T-helper 17 cell (primary cell): ENCODE measurements around the gene DNAJC15. TPM values are rescaled to one million over a fixed set of nuclear protein-coding genes. Genes with fewer than 3 reads are reported as not detected.

ENCODE experiments used
- ATAC-seq: fragments of 150-1000 bp; cut with Tn5 transposase; 2 replicates; pipeline ENCODE4 v1.10.0; 2021; ENCODE audit warnings: mild to moderate bottlenecking, moderate library complexity
- DNase-seq, 3 donors: peaks; one replicate each; pipeline versions ENCODE4 v3.0.0 to v3.0.0-alpha.2; 2020 to 2021
- H3K9me3 ChIP-seq: one replicate; pipeline ENCODE4 v1.7.0; 2013; ENCODE audit warnings: low read length, mild to moderate bottlenecking; ENCODE audit not compliant: control insufficient read depth, poor library complexity, severe bottlenecking
- H3K27ac Mint-ChIP-seq: one replicate; pipeline ENCODE4 v1.8.0; 2022; ENCODE audit warnings: mild to moderate bottlenecking, moderate library complexity, mixed read lengths
- H3K27me3 Mint-ChIP-seq: one replicate; pipeline ENCODE4 v1.8.0; 2022; ENCODE audit warnings: mixed read lengths
- H3K36me3 Mint-ChIP-seq: one replicate; pipeline ENCODE4 v1.8.0; 2022; ENCODE audit warnings: low read depth, mixed read lengths
- H3K4me1 Mint-ChIP-seq: one replicate; pipeline ENCODE4 v1.8.0; 2022; ENCODE audit warnings: mild to moderate bottlenecking, mixed read lengths
- H3K4me3 Mint-ChIP-seq: one replicate; pipeline ENCODE4 v1.8.0; 2022; ENCODE audit warnings: mild to moderate bottlenecking, moderate library complexity, mixed read lengths
- total RNA-seq, 4 donors: library from RNA in 2 of 4; stranded (reverse) in 2 of 4; gene quantifications; one replicate each; pipeline ENCODE4 v1.2.3 and lab custom pipeline; 2022 to 2026

Gene DNAJC15
- total RNA-seq, 2 donors from 2014 or later = 6.4 to 8.1 TPM

DNA sequence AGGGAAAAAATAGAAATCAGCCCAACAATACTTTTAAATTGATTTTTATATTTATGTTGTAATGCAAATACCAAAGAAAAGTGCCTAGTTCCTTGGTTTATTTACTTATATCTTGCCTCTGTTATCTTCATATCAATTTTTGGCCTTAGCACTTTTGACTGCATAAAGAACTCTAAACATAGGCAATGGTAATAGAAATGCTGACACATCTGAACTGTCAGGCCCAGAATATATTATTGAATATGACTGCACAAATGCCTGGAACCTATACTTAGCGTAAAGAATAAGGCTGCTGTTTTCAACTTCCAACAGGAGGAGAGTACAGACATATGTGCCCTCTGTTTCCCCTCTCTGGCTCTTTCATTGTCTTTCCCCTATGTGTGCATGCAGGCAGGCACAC is 91.1 kb downstream of the DNAJC15 start:
- Mint-ChIP-seq H3K4me3 (no peak overlapping the region), H3K27ac (no peak overlapping the region), H3K4me1 (peaks cover 2% of the 10 kb centered on the region), H3K36me3 (no peaks in the 10 kb centered on the region), H3K27me3 (peaks cover 12% of the 10 kb centered on the region)
- ATAC-seq = no peak
- H3K9me3 ChIP-seq = no peaks in the 10 kb centered on the region
- no peak for DNase-seq

DNA sequence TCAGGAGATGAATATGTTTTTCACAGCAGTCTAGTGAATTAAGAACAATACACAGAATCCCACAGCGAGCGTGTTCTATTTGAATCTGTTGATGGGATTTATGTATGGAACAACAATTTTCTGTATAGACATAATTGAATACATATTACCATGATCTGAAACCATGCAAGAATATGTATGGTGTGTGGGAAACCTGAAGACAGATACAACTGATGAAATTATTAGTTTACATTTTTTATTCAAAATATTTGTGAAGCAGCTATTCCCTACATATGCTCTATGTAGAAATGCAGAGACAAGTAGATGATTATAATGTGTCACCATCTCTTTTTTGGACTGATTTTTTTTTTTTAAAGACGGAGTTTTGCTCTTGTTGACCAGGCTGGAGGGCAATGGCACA is 91.8 kb downstream of the DNAJC15 start:
- no peak overlapping the region for H3K4me3 Mint-ChIP-seq
- no peaks in the 10 kb centered on the region for H3K9me3 ChIP-seq
- H3K27ac Mint-ChIP-seq = no peak overlapping the region
- H3K36me3 Mint-ChIP-seq = no peaks in the 10 kb centered on the region
- ATAC-seq (no peak), DNase-seq (no peak)
- H3K4me1 Mint-ChIP-seq = peaks cover 2% of the 10 kb centered on the region
- peaks cover 17% of the 10 kb centered on the region for H3K27me3 Mint-ChIP-seq

DNA sequence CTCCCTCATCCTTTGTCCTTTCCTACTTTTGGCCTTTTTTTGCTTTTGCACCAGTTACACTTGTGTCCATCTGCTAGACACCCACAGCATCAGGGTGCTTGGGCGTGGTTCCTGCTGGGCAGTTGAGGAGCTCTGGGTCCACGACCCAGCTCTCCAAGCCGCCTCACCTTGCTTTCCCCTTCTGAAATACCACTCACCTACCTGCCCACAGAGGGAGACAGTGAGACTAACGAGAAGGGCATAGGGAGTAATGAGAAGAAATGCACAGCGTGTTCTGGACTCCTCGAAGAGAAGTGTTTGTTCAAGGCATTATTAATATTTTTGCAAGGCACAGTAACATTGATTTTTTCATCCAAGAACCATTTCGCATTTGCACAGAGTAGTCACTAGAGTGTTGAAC is 92.9 kb downstream of the DNAJC15 start:
- Mint-ChIP-seq H3K4me1 (peaks cover 2% of the 10 kb centered on the region), H3K36me3 (no peaks in the 10 kb centered on the region), H3K27me3 (peaks cover 20% of the 10 kb centered on the region), H3K4me3 (no peak overlapping the region), H3K27ac (no peak overlapping the region)
- DNase-seq = no peak
- no peaks in the 10 kb centered on the region for H3K9me3 ChIP-seq
- no peak for ATAC-seq

- H3K27ac Mint-ChIP-seq = no peak overlapping the region
Measured at GRCh38 chr13:43118521-43118920, 95.1 kb downstream of the DNAJC15 start.

GRCh38 chr13:43119206-43119605 is 95.8 kb downstream of the DNAJC15 start:
- H3K4me1 Mint-ChIP-seq = peaks cover 2% of the 10 kb centered on the region
- H3K27ac Mint-ChIP-seq = no peak overlapping the region
- ATAC-seq (no peak), DNase-seq (no peak)
- H3K27me3 Mint-ChIP-seq = peaks cover 39% of the 10 kb centered on the region
- H3K4me3 Mint-ChIP-seq = no peak overlapping the region
- no peaks in the 10 kb centered on the region for H3K9me3 ChIP-seq
- H3K36me3 Mint-ChIP-seq = no peaks in the 10 kb centered on the region

More at GRCh38 chr13:43118521-43118920, 95.1 kb downstream of the DNAJC15 start:
- Mint-ChIP-seq H3K4me1 (peaks cover 5% of the 10 kb centered on the region), H3K4me3 (no peak overlapping the region), H3K27me3 (peaks cover 32% of the 10 kb centered on the region), H3K36me3 (no peaks in the 10 kb centered on the region)
- DNase-seq = no peak
- no peak for ATAC-seq
- H3K9me3 ChIP-seq = no peaks in the 10 kb centered on the region

DNA sequence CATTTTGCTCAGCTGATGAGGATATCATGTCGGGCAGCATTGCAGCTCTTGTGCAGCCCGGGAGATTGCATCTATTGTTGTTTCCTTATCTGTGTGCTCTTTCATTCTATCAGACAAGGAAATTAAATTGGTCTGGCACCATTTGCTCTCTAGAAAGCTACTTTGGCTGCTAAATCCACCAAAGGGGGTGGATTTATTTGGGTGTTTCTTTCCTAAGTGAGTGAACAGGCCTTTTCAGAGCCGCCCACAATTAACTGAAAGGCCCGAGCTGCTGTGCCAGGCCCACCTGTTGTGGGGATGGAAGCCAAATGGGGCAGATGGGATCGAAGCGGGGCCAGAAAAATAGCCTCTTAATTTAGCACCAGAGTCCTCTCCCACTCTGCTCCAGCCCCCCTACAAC is 99.4 kb downstream of the DNAJC15 start:
- no peaks in the 10 kb centered on the region for H3K9me3 ChIP-seq
- no peak overlapping the region for H3K27ac Mint-ChIP-seq
- ATAC-seq = no peak
- DNase-seq = no peak
- H3K4me3 Mint-ChIP-seq = no peak overlapping the region
- H3K27me3 Mint-ChIP-seq = peaks cover 55% of the 10 kb centered on the region
- H3K36me3 Mint-ChIP-seq = peaks cover 5% of the 10 kb centered on the region
- H3K4me1 Mint-ChIP-seq = peaks cover 7% of the 10 kb centered on the region

DNA sequence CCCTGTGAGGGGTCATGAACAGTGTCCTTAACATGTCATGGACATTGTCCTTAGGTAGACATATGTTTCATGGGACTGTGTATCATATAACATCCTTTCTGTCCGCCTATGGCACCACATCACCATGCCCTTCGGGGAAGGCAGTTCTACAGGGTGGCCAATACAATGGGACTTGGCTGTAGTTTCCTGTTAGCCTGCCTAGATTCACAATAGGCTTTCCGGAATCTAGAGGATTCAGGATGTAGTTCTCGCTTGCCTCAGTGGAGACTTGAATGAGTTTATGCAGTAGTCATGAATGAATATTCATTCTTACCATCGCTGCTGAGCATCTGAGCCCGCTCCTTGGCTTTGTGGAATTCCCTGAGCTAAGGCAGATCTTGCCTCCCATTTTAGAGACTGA is 100.5 kb downstream of the DNAJC15 start:
- no peak overlapping the region for H3K27ac Mint-ChIP-seq
- H3K9me3 ChIP-seq = no peaks in the 10 kb centered on the region
- DNase-seq (no peak), ATAC-seq (no peak)
- peaks cover 5% of the 10 kb centered on the region for H3K36me3 Mint-ChIP-seq
- peaks cover 58% of the 10 kb centered on the region for H3K27me3 Mint-ChIP-seq
- H3K4me3 Mint-ChIP-seq = no peak overlapping the region
- peaks cover 14% of the 10 kb centered on the region for H3K4me1 Mint-ChIP-seq

GRCh38 chr13:43124490-43124889 is 101.1 kb downstream of the DNAJC15 start:
- DNase-seq = no peak
- Mint-ChIP-seq H3K4me3 (no peak overlapping the region), H3K27ac (no peak overlapping the region), H3K27me3 (peaks cover 58% of the 10 kb centered on the region), H3K36me3 (peaks cover 5% of the 10 kb centered on the region), H3K4me1 (peaks cover 14% of the 10 kb centered on the region)
- no peak for ATAC-seq
- no peaks in the 10 kb centered on the region for H3K9me3 ChIP-seq

- H3K4me1 Mint-ChIP-seq = peaks cover 14% of the 10 kb centered on the region
- no peak overlapping the region for H3K4me3 Mint-ChIP-seq
- H3K27me3 Mint-ChIP-seq = peaks cover 52% of the 10 kb centered on the region
- H3K36me3 Mint-ChIP-seq = peaks cover 5% of the 10 kb centered on the region
- H3K27ac Mint-ChIP-seq = no peak overlapping the region
- H3K9me3 ChIP-seq = no peaks in the 10 kb centered on the region
- ATAC-seq = no peak
- no peak for DNase-seq
Measured at GRCh38 chr13:43126420-43126819, 103.0 kb downstream of the DNAJC15 start.

GRCh38 chr13:43127103-43127798 is 103.9 kb downstream of the DNAJC15 start:
- ATAC-seq = no peak
- H3K36me3 Mint-ChIP-seq = peaks cover 5% of the 10 kb centered on the region
- H3K4me1 Mint-ChIP-seq = peaks cover 12% of the 10 kb centered on the region
- no peak for DNase-seq
- H3K9me3 ChIP-seq = no peaks in the 10 kb centered on the region
- no peak overlapping the region for H3K4me3 Mint-ChIP-seq
- H3K27ac Mint-ChIP-seq = peak overlapping the region; percentile 24
- H3K27me3 Mint-ChIP-seq = peaks cover 49% of the 10 kb centered on the region

- Mint-ChIP-seq H3K27ac (no peak overlapping the region), H3K27me3 (peaks cover 51% of the 10 kb centered on the region), H3K4me1 (peaks cover 12% of the 10 kb centered on the region), H3K4me3 (peak overlapping the region; percentile 46), H3K36me3 (peaks cover 5% of the 10 kb centered on the region)
- H3K9me3 ChIP-seq = no peaks in the 10 kb centered on the region
- no peak for DNase-seq
- ATAC-seq = no peak
Measured at GRCh38 chr13:43127827-43128226, 104.4 kb downstream of the DNAJC15 start.

DNA sequence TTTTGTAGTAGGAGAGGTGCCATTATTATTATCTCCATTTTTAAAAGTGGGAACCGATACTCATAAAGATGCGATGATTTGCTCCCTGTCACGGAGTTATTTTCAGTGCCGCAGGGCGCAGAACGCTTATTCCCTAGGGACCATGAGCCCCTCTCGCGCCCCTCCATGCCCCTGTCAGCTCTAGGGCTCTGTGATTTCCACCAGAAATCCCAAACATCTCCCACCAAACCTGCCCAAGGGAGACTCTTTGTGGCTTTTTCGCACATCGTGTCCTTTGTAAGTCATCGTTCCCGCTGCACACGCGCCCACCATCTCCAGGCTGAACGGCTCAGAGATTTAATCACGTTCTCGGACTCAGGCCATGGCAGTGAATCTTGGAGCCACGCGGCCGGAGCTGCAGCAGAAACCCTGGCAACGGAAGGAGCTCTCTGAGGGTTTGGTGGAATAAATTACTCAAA is 105.1 kb downstream of the DNAJC15 start:
- DNase-seq (no peak), ATAC-seq (no peak)
- Mint-ChIP-seq H3K36me3 (peaks cover 5% of the 10 kb centered on the region), H3K27me3 (peaks cover 52% of the 10 kb centered on the region), H3K27ac (no peak overlapping the region), H3K4me1 (peaks cover 12% of the 10 kb centered on the region), H3K4me3 (no peak overlapping the region)
- H3K9me3 ChIP-seq = no peaks in the 10 kb centered on the region

DNA sequence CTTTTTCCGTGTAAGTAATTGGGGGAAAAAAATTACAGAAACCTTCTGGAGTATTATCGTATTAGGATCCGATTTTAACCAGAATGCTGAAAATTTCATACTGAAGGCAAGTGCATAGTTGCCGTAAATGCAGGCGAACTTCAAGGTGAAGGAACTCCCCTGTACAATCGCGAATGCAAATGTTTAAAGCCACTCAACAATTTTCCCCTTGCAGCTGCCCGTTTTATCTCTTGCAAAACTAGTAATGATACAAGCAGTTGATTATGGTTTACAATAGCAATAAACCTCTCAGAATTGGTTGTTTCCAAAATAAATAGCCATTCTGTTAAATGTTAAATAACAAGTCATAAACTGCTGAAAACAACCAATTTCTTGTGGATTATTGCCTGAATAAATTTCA is 105.7 kb downstream of the DNAJC15 start:
- Mint-ChIP-seq H3K27me3 (peaks cover 52% of the 10 kb centered on the region), H3K36me3 (peaks cover 8% of the 10 kb centered on the region), H3K27ac (no peak overlapping the region), H3K4me1 (peaks cover 12% of the 10 kb centered on the region), H3K4me3 (no peak overlapping the region)
- ATAC-seq (no peak), DNase-seq (no peak)
- H3K9me3 ChIP-seq = no peaks in the 10 kb centered on the region

- Mint-ChIP-seq H3K4me1 (peaks cover 12% of the 10 kb centered on the region), H3K36me3 (peaks cover 8% of the 10 kb centered on the region), H3K27me3 (peaks cover 52% of the 10 kb centered on the region), H3K27ac (no peak overlapping the region), H3K4me3 (no peak overlapping the region)
- DNase-seq = no peak
- no peaks in the 10 kb centered on the region for H3K9me3 ChIP-seq
- no peak for ATAC-seq
Measured at GRCh38 chr13:43129511-43130110, 106.2 kb downstream of the DNAJC15 start.
